ENCODE measurements around the gene RNASE7.

RNASE7 gene

GRCh38 chr14:21088687-21089086 lies 46.5 kb downstream of the RNASE7 start:
- no peak for DNase-seq

DNA sequence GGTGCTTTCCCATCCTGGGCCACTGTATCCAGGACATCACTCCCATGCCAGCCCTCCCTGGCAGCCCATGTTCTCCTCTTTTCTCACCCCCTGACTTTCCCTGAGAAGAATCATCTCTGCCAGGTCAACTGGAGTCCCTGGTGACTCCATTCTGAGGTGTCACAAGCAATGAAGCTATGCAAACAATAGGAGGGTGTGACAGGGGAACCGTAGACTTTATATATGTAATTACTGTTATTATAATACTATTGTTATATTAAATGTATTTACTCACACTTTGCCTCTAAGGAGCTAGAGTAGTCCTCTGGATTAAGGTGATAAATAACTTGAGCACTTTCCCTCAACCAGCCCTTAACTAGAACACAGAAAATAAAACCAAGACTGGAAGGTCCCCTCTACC lies 47.1 kb downstream of the RNASE7 start:
- no peak for DNase-seq

DNA sequence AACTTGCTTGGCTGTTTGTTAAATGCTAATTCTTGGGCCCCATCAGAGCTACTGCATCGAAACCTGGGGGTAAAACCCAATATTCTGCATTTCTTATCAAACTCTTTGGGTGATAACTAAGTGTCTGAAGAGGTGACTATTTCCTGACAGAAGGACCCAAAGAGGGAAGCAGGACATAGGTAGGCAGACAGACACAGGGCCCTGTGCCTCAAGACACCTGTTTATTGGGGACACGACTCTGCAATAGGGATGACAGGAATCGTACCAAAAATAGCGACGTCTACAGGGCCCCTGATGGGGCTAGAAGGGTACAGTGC lies 47.7 kb downstream of the RNASE7 start:
- no peak for DNase-seq

DNA sequence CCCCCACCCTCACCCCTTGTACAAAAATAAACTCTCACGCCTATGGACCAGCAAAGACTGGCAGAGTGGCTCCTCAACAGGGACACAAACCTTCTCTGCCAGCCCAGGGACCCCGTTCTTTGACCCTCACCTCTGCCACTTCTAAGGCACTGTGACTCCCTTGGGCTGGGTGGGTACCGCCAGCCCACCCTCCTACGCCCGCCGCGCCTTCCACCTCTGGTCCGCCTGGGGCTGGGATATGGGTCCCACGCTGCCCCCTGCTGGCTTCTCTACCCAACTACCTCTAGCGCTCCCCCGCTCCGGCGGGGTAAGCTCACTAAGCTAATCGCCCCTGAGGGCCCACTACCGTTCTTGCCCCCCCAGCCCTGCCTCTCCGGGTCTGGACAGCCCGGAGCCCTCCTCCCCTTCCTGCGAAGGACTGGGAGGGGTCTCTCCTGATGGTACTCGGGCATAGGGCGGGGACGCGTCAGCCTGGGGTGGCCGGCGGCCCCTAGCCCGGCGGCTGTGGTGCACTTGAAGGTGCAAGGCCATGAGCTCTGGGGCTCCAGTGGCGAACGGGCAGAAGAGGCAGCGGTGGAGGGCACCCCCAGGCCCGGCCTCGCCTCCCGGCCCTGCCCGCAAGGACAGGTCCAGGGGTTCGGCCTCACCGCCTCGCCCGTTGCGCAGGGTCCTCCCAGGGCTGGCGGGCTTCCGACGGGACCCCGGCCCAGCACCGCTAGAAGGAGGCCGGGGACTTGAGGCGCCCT lies 48.2 kb downstream of the RNASE7 start:
- peak; percentile 38 for DNase-seq

- DNase-seq: no peak
These were observed 48.9 kb downstream of the RNASE7 start for GRCh38 chr14:21090940-21091663.

GRCh38 chr14:21091821-21092272 lies 49.7 kb downstream of the RNASE7 start:
- DNase-seq: no peak

DNA sequence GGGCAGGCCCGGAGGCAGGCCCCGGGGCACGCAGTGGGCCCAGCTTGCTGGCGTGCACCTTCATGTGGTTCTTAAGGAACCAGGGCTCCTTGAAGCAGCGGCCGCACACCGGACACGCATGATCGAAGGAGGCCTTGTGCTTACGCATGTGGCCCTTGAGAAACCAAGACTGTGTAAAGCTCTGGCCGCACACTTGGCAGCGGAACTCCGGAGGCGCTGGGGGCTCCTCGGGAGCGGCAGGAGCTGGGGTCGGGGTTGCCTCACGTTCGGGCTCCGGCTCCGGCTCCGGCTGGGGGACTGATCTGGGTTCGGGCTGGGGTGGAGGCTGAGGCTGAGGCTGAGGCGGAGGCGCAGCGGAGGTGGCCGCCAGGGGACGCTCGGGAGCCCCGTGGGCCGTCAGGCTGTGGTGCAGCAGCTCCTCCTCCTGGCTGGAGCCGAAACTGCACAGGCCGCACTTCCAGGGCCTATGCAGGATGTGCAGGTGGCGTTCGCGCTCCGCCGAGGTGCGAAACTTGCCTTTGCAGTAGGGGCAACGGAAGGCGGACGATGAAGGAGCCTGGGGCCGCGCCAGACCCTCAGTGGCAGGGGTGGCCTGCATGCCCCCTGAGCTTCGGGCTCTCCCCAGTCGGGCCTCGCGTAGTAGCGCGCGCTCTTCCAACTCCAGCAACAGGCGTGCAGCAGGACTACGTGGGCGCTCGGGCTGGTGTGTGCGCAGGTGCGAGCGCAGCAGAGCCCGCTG lies 50.3 kb downstream of the RNASE7 start:
- DNase-seq: peak; percentile 96

DNA sequence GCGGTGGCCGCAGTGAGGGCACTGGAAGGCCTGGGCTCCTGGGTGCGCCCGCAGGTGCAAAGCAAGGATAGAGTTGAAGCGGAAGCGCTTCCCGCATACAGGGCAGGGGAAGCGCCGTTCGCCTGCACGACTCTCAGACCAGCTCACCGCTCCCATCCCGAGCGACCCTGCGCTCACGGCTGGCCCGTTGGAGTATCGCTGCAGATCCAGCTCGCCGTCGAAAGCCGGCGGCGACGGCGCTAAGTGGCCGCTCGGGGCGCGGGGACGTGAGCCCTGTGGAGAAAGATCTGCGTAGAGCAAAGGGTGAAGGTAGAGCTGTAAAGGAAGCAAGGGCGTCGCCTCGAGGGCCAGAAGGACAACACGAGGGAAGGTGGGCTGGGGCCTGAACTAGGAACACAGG lies 50.9 kb downstream of the RNASE7 start:
- DNase-seq: no peak
